GM18507 (cell line): ENCODE results near the gene TPPP2.
"Not testable (repeated sequence)": the region's sequence is repeated elsewhere in the genome, so short reads cannot be mapped to it uniquely, and the experiment has no call there.

Experiments
- DNase-seq: peaks from one replicate; pipeline ENCODE4 v3.0.0; 2011; ENCODE audit warnings: low read depth; ENCODE audit not compliant: insufficient read length; ENCODE audit errors: extremely low spot score
- FAIRE-seq: peaks from 2 replicates; lab custom pipeline; 2011; peaks lifted over from hg19 to GRCh38; lab: Jason Lieb, UNC

Gene TPPP2

DNA sequence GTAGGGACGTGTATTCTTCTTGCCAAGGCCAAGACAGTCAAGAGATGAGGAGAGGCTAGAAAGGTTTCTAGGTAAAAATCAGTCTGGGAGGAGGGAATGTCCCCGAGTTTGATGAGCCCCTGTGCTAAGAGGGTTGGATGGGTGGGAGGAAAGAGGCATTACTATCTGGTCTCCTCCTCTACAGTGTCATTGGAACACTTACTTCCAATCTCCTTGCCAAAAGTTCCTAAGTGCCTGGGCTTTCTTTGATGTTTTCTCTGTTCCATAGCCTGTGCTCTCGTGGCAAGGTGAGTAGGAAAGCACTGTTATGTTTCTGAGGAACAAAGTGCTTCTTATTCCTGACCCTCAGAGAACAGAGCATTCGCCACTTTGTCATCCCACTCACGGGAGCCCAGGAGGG, 4.7 kb downstream of the TPPP2 start, which contains the start of gene RNASE13:
TSS of gene RNASE13 (minus strand) at position 101 of the 400 bp plus-strand sequence. CDS start 519 bp downstream, outside the sequence.
- FAIRE-seq (no peak), DNase-seq (no peak)

DNA sequence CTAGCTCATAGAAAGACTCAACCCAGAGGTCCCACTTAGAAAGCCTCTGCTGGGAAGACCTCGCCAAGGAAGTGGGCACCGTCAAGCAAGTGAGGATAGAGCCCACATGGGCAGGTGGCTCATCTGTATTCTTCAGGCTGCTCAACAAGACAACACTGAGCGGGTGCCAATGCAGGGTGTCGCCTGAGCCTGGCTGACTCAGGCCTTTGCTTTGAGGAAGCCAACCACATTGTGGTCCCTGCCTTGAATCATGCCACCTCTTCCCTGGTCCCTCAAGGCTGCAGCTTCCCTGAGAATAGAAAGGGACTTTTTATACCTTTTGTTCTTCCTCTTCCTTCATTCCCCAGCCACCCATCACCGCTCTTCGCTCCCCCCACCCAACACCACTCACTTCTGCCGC, 6.7 kb downstream of the TPPP2 start:
- FAIRE-seq (no peak), DNase-seq (no peak)

DNA sequence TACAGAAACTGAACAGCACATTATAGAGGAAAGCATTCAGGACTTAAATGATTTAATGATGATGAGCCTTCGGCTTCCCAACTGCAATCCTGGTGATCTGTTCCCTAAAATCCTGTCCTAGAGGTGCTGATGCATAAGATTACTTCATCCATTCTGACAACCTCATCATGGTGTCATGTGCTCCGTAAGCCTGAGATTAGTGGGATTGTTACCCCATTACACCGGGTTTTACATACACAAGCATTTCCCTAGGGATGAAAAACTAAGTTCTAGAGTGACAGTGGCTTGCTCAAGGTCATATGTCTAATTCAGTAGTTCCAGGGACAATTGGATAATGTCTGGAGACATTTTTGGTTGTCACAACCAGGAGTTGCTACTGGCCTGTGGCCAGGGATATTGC, 7.1 kb downstream of the TPPP2 start:
- DNase-seq (no peak), FAIRE-seq (no peak)

DNA sequence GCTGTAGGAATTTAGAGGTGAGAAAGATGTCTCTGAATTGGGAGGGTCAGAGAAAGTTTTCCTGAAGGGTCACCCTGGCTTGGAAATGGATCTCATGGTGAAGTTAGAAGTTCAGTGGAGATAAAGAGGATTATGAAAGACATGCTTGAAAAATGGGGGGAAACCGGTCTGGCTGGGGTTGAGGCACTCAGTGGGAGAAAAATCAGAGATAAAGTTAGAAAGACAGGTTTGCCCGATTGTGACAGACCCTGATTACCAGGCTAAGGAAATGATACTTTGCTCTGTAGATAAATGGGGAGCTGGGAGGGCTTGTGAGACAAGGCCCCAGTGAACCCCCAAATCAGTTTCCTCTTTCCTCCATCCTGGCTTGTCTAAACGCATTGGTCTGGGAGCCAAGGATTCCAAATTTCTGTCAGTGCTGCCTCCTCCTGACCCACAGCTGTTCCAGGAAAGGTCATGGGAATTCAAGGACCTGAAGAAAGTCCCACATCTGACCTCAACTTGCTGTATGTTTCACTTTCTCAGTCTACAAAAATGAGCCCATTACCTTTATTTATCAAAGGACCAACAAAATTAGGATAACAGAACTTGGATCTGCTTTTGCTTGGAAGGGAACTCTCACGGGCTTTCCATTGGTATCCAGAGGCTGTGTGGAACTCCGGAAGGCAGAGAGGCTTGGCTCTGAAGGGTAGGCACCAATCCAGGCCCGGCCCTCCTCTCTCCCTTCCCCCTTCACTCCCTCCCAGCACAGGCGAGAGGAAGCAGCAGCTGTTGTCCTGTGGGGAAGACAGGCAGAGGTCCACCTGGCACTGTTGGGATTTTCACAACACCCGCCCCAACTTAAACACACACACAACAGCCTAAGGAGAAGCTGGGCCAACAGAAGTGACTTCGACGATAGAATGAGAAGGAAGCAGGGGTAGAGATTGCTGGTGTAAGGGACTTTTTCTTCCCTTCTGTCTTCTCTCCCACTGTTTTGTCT, 8.7 kb downstream of the TPPP2 start:
- no peak for FAIRE-seq
- DNase-seq = no peak

DNA sequence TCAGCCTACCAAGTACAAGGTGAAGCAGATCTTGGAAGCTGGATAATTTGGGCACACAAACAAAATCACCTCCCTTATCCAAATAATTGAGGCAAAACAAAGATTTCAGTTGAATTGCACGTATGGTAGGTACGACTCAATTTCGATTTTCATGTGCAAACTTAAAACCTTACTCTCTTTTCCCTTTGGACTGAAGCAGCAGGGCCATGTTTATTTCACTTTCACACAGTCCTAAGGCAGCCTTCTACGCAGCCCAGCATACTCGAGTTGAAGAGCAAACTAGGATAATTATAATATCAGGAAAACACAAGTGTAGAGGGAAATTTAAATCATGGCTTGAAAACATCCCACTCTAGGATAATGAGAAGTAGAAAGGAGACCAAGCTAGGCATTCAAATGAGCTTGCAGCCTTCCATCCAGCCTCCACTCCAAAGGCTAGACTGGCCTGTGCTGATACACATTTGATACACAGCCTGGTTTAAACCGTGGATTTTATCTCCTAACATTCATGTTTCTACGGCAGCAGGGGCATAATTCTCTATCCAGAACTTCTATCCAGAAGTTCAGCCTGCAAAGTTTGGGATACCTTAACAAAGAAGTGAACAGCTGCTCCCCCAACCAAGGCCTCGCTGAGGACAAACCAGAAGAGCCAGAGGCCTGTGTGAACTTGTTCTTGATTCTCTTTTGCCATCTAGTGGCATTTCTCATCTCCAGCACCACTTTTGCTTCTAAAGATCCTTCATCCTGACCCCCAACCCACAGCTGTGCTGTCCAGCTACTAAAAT, 9.8 kb downstream of the TPPP2 start:
- FAIRE-seq (no peak), DNase-seq (no peak)

DNA sequence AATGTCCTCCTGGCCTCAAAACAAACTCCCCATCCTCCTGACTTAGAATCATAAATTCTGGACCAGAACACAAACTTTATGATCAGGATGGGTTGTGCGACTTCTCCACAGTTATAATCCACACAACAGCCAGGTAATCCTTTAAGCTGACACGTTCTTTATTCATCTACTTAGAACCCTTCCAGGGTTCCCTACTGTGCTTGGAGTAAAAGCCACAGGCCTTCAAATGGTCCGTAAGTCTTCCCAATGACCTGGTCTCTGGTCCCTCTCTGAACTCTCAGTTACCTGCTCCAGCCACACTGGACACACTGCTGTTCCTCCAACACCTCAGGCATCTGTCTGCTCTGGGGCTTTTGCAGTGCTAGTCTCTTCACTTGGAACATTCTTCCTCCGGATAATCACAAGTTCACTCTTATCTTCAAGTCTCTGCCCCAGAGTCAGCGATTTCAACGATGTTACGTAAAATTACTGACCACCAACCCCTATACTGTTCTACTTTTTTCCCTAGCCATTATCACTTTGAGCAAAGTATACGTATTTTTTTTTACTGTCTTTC, 10.4 kb downstream of the TPPP2 start:
- no peak for DNase-seq
- FAIRE-seq = no peak

DNA sequence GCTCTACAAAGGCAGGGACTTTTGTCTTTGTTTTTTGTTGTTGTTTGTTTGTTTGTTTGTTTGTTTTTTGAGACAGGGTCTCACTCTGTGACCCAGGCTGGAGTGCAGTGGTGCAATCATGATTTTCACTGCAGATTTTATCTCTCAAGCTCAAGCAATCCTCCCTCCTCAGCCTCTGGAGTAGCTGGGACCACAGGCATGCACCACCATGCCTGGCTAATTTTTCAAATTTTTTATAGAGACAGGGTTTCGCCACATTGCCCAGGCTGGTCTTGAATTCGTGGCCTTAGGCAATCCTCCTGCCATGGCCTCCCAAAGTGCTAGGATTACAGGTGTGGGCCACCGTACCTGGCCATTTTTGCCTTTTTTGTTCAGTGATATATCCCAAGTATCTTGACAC, 10.9 kb downstream of the TPPP2 start:
- FAIRE-seq, DNase-seq: not testable (repeated sequence)

DNA sequence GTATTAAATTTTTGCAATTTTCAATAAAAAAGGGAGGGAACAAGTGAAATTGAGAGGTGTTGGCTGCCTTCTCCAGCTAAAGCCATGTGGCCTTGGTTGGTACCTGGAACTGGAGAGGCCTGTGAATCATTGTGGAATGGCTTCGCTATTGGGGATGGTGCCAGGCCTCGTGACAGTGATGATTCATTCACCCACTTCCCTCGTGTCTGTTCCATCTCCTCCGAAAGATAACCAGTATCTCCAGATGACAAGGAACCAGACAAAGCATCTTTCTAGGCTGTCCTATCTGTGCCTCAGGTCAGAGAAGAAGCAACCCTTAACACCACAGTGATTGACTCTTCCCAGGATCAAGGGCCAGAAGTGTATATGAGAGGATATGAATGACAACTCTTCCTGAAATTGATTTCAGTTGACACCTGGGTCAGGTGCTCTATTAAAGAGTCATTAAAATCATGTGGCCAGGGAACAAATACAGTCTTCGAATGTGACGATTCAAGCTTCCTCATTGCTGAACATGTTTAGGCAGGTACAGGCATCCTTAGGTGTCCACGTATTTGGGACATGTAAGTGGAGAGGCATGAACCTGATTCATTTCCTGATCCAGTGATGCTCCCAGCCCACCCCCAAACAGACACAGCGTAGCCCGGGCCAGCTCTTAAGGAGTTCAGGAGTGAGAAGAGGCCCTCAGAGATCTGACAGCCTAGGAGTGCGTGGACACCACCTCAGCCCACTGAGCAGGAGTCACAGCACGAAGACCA, 11.8 kb downstream of the TPPP2 start, which contains the start of gene RNASE7:
TSS of gene RNASE7 (plus strand) at position 687 of the 758 bp plus-strand sequence. CDS start 631 bp downstream, outside the sequence.
- DNase-seq = no peak
- FAIRE-seq = no peak

DNA sequence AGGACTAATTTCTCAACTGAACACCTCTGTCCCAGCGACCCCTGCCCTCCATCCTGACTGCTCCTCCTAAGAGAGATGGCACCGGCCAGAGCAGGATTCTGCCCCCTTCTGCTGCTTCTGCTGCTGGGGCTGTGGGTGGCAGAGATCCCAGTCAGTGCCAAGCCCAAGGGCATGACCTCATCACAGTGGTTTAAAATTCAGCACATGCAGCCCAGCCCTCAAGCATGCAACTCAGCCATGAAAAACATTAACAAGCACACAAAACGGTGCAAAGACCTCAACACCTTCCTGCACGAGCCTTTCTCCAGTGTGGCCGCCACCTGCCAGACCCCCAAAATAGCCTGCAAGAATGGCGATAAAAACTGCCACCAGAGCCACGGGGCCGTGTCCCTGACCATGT, 12.9 kb downstream of the TPPP2 start:
- no peak for DNase-seq

DNA sequence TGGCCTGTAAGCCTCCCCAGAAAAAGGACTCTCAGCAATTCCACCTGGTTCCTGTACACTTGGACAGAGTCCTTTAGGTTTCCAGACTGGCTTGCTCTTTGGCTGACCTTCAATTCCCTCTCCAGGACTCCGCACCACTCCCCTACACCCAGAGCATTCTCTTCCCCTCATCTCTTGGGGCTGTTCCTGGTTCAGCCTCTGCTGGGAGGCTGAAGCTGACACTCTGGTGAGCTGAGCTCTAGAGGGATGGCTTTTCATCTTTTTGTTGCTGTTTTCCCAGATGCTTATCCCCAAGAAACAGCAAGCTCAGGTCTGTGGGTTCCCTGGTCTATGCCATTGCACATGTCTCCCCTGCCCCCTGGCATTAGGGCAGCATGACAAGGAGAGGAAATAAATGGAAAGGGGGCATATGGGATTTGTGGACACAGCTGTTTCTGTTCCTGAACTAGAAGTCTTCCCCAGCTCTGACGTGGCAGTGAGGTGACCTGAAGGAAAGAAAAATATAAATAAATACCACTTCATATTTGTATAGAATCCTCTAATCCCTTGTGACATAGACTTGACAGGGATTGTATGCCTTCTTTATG, 13.5 kb downstream of the TPPP2 start:
- DNase-seq = no peak
- FAIRE-seq = no peak

More for the DNA sequence above, 12.9 kb downstream of the TPPP2 start:
- FAIRE-seq = no peak

DNA sequence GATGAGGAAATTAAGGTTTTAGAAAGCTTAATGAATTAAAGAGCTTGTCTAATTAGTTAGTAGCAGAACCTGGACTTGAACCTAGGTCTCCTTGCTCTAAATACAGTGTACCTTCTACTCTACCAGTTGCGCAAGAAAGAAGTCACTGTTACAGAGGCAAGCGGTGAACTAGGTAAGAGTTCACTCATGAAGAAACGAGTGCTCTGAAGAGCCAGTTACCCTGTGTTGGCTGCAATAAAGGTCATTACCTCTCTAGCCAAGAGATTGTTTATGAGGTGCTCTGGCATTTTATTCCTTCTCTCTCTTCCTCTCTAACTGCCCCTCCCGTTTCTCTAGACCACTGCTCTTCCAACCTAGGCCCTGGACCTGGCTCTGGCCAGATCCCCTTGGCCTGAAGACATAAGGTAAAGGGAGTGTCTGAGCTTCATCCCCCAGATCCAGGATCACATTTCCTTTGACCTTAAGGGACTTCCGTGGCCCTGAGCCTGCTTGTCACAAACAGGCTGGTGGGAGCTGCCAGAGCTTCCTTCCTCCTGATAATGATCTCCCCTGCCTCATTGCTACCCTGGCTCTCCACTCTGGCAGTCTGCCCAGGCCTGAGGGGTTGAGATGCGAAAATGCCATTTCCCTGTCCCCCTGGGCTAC, 14.1 kb downstream of the TPPP2 start:
- no peak for FAIRE-seq

DNA sequence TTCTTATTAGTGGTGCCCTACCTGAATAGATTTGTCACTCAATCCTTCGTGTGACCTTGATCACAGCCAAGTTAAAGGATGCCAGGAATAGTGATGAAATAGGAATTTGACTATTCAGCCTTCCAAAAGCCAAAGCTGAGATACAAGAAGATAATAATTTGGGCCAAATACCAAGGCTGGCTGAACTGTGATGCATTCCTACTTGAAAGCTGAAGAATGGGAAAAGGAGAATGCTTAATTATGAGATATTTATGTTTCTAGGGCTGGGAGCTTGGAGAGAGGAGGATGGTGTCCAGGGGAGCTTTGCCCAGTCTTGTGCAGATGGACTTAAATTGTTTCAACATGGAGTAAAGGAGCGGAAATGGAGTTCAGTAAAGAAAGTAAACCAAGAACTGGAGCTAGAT, 17.4 kb downstream of the TPPP2 start:
- DNase-seq (no peak), FAIRE-seq (no peak)

More for the DNA sequence above, 14.1 kb downstream of the TPPP2 start:
- DNase-seq = no peak

DNA sequence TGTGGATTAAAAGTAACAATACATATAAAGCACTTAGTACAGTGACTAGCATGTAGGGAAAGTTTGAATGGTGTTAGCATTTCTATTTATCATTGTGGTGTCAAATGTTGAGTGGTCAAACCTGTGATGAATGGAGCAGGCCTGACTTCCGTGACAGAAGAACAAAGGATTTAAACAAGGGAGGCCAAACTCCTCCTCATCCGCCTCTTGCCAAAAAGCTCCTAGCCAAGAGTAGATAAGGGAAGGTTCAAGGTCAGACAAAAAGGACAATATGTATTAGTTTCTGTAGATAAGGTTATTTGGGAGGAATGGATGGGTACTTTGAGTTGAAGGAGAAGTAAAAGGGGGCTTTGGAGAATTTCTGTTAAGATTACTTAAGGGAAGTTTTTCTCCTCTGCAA, 18.6 kb downstream of the TPPP2 start:
- no peak for FAIRE-seq
- DNase-seq = no peak

DNA sequence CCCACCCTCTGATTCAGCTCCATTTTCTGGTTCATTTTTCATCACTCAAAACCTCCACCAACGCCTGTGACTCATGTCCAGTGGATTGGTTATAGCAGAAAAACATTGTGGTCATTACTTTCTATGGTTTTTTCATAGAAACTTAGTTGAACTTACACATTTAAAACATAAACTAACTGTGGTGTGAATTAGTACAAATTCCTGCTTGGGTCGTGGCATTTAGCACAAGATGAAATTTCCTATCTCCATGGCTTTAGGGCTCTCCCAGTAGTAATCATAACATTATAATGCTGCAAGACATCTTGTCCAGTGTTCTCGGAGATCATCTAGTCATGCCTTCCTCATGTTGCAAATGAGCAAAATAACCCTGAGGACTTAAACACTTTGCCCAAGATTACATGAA, 19.3 kb downstream of the TPPP2 start:
- DNase-seq (no peak), FAIRE-seq (no peak)

DNA sequence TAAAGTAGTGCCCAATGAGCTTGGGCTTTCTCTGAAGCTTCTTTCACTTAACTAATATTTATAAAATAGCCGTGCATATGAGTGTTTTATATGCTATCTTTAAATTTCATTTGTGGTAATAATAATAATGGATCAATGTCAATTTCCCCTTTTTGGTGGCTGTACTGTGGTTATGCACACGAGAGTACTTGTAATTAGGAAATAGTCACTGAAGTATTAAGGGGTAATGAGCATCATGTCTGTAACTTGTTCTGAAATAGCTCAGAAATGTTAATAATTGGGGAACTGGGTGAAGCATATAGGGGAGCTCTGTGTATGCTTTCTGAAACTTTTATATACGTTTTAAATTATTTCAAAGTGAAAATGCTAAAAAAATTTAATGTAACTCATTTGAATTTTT, 20.6 kb downstream of the TPPP2 start:
- FAIRE-seq (no peak), DNase-seq (no peak)

DNA sequence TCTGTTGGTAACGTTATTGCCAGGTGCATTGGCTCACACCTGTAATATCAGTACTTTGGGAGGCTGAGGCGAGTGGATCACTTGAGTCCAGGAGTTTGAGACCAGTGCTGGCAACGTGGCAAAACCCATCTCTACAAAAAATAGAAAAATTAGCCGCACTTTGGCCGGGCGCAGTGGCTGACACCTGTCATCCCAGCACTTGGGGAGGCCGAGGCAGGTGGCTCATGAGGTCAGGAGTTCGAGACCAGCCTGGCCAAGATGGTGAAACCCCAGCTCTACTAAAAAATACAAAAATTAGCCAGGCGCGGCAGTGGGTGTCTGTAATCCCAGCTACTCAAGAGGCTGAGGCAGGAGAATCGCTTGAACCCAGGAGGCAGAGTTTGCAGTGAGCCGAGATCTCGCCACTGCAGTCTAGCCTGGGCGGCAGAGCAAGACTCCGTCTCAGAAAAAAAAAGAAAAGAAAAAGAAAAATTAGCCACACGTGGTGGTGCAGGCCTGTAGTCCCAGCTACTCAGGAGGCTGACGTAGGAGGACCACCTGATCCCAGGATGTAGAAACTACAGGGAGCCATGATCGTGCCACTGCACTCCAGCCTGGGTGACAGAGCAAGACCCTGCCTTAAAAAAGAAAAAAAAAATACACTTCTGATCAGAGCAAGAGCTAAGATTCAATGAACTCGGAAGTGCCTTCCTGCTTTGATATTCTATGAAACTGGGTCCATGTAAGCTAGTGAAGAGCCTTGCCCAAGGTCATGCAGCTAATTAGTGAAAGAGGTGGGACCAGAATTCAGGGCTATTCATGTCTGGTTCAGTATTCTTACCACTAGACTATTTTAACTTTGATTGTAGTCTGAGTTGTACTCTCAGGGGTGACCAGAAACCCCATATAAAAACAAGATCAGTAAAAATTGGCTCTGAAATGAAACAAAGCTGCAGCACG, 23.4 kb downstream of the TPPP2 start:
- FAIRE-seq (no peak), DNase-seq (no peak)

DNA sequence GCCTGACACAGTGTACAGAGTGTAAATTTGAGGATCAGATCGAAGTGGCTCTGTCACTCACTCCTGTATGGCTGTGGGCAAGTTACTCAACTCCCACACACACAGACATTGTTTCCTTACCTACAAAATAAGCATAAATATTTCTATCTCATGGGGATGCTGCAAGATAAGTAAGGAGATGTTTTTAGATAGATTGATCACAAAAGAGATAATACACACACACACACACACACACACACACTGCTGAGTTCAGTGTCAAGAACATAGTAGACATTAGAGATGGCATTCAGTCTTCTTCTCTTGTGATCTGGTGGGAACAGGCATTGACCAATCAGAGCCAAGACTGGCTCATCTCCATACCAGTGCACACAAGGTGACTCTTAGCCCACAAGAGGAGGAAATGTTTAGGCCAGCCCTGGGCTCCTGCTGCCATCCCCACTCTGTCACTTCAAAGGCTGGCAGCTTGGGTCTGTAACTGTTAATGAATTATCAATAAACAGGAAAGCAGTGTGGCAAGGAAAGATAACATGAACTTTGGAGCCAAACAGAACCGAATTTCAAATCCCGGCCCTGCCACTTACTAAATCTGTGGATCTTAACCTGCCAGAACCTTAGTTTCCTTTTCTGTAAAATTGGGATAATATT, 24.2 kb downstream of the TPPP2 start:
- no peak for DNase-seq
- FAIRE-seq = no peak
